ENCODE measurements around the gene JCAD.

GRCh38 chr10:30007406-30007805 lies 52.0 kb downstream of the JCAD start:
- TF ChIP-seq POLR2A (IDR thresholded peaks at IDR 0.05): no peak
- no peak for TF ChIP-seq CTCF (IDR thresholded peaks at IDR 0.05)

Measured in ovary (tissue), 3 donors.